Raji (cell line): ENCODE measurements around the gene GRAP2.

Experiments used
- POLR2A ChIP-seq: IDR thresholded peaks from 2 replicates; pipeline ENCODE4 v1.6.1; 2011; ENCODE audit warnings: low read depth, low read length, control low read depth; ENCODE audit not compliant: insufficient read depth

The GRAP2 gene

GRCh38 chr22:39949964-39950737, 49.3 kb downstream of the GRAP2 start:
- TF ChIP-seq POLR2A, result no peak

DNA sequence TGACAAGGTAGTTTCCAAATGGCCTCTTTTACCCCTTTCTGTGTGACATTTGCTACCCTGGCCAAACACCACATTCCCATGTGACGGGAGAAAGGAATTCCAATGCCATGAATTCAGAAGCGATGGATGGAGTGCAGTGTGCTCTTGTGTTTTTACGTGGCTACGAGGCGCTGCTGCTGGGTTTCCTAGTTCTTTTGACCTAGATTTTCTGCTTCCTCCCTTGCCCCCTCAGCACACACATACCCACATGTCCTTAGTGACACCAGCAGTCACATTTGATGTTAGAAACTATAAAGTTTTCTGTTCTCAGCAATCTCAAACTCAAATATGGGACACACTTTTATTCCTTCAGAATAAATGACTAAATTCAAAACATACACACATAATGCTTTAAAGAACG, 51.5 kb downstream of the GRAP2 start:
- no peak for TF ChIP-seq POLR2A

GRCh38 chr22:39953101-39953500, 52.2 kb downstream of the GRAP2 start:
- TF ChIP-seq POLR2A, result no peak

DNA sequence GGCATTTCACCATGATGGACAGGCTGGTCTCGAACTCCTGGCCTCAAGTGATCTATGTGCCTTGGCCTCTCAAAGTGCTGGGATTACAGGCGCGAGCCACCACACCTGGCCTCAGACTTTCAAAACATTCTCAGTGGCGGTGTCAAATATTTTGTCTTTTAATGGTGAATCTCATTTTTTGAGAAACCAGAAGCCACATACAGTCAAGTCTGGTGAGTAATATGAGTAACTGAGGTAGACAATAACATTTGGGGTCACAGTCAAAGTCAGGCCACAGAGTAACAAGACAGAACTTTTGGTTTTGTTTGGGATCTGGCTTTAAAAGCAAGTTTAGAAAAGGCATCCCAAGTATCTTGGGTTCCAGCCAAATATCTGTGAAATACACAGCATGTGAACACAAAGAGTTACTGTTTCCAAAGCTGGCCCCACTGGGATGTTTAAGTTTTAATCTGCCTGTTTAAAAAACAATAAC, 53.7 kb downstream of the GRAP2 start:
- no peak for TF ChIP-seq POLR2A

- TF ChIP-seq POLR2A, result no peak
Measured at GRCh38 chr22:39955675-39956074, 54.8 kb downstream of the GRAP2 start.

GRCh38 chr22:39956932-39957664, 56.2 kb downstream of the GRAP2 start:
- TF ChIP-seq POLR2A, result no peak

- TF ChIP-seq POLR2A, result no peak
Measured at GRCh38 chr22:39958009-39958711, 57.3 kb downstream of the GRAP2 start.

DNA sequence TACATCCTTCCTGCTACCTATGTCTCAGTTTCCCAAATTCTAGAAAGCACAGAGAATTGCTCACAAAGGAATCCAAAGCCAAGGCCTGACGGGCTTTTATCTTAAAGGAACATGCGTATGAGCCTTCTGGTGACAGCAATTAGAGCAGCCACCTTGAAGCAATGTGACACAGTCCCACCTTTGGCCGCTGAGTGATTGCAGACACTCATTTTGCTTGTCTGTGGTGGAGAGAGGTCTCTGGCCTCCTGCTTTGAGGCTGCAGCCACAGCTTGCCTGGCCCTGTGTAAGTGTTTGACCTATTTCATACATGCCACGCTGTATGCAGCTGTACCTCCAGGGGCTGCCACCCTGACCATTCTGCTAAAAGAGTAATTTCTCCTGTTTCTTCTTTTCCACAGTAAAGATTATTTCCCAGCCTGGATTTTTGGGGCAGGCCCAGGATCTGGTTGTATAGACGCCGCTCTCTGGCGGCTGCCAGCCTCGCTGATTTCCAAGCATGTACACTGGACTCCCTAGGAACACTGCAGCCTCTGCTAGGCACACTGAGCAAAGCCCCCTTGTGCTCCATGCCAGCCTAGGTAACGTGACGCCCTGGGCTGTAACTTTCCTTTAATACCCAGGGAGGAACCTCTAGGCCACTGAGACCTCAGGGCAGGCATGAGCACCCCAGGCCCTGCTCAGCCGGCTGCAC, 58.2 kb downstream of the GRAP2 start:
- TF ChIP-seq POLR2A, result no peak

GRCh38 chr22:39959640-39960447, 59.0 kb downstream of the GRAP2 start, which contains the start of gene TMA7B:
Gene TMA7B, plus strand, starts transcription at chr22:39960397. Its CDS starts 3,978 bp downstream, at chr22:39964375.
- no peak for TF ChIP-seq POLR2A

DNA sequence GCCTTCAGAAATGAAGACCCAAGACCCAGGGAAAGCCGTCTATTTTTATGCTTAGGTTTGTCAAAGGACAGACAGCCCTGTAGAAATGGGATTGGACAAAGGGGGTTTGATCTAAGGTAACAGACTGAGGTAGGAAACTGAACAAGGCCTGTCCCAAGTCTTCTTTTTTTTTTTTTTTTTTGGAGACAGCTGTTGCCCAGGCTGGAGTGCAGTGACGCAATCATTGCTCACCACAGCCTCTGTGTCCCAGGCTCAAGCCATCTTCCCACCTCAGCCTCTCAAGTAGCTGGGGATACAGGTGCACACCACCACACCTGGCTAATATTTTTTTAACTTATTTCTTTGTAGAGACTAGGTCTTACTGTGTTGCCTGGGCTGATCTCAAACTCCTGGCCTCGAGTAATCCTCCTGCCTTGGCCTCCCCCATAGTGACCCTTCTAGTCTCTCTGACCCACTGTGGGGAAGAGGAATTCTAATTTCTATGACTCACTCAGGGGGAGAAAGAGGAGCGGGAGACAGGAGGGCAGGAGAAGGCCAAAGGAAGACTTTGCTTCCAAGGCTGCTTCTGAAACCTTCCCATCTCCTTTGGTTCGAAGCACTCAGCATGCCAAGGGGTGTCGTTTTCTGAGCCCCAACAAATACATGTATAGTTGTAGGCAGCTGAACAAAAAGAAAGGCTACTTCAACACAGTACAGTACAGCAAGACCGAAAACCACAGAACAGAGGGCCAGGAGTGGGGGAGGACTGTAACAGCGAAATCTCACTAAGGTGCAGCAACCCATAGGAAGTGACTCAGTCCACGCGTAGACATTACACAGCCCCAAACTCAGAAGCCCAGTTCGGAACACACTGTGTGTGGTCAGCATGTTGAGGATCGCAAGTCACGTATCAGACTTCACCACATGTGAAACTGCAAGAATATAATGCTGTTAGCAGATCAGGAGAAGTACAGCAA, 60.2 kb downstream of the GRAP2 start:
- TF ChIP-seq POLR2A, result no peak

DNA sequence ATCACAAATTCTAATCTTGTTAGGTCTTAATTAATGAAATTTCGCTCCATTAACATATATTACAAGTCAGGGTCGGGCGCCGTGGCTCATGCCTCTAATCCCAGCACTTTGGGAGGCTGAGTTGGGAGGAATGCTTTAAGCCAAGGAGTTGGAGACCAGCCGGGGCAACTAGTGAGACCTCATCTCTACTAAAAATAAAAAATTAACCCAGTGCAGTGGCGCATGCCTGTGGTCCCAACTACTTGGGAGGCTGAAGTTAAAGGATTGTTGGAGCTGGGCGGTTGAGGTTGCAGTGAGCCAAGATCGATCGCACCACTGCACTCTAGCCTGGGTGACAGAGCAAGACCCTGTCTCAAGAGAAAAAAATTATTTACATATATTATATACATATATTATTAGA, 61.2 kb downstream of the GRAP2 start:
- TF ChIP-seq POLR2A, result no peak

DNA sequence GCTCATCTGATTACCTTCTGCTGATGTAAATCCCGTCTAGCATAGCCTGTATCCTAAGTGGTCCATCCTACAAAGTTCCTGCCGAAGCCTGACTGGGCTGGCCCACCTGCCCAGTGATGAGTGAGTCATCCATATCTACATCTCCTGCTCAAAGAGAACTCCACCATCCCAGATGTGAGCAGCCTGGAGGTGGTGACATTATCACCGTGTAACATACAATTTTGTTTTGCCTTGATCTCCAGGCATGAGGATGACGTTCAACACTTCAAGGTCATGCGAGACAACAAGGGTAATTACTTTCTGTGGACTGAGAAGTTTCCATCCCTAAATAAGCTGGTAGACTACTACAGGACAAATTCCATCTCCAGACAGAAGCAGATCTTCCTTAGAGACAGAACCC, 64.9 kb downstream of the GRAP2 start:
- no peak for TF ChIP-seq POLR2A

GRCh38 chr22:39966470-39966869, 65.6 kb downstream of the GRAP2 start:
- no peak for TF ChIP-seq POLR2A

GRCh38 chr22:39967103-39967829, 66.4 kb downstream of the GRAP2 start:
- TF ChIP-seq POLR2A, result no peak
